ENCODE data around the gene WDR62. TPM values are rescaled to one million over a fixed set of nuclear protein-coding genes. Genes with fewer than 3 reads are reported as not detected.
A peak's percentile ranks its signal among the peaks of the same experiment; 100 is the strongest.

Gene WDR62
- polyA plus RNA-seq, 1 experiment, result 5.3 TPM

GRCh38 chr19:36047835-36048234, 6.9 kb upstream of the WDR62 start:
- POLR2A ChIA-PET, result interaction anchor here (0.6 kb wide), 1 partner anchor 239 kb away, joined by 21 read pairs; no protein-coding TSS in a partner anchor
- TF ChIP-seq CTCF (IDR thresholded peaks at IDR 0.05; ENCODE audit: insufficient read depth, low read depth, low read length), result no peak
- DNase-seq (ENCODE audit: low read depth), result no peak
- no peak overlapping the region for H3K4me3 ChIP-seq (ENCODE audit: low read depth, low read length)
- H3K36me3 ChIP-seq (ENCODE audit: control insufficient read depth, insufficient read depth, low read length), result no peaks in the 10 kb centered on the region
- no peaks in the 10 kb centered on the region for H3K27me3 ChIP-seq (ENCODE audit: control insufficient read depth, insufficient read depth, low read length)
- CTCF ChIA-PET, result no interaction called here

- H3K36me3 ChIP-seq (ENCODE audit: control insufficient read depth, insufficient read depth, low read length), result no peaks in the 10 kb centered on the region
- ChIA-PET POLR2A (no interaction called here), CTCF (no interaction called here)
- TF ChIP-seq CTCF (IDR thresholded peaks at IDR 0.05; ENCODE audit: insufficient read depth, low read depth, low read length), result no peak
- H3K27me3 ChIP-seq (ENCODE audit: control insufficient read depth, insufficient read depth, low read length), result no peaks in the 10 kb centered on the region
- no peak for DNase-seq (ENCODE audit: low read depth)
- H3K4me3 ChIP-seq (ENCODE audit: low read depth, low read length), result no peak overlapping the region
Observed at GRCh38 chr19:36049080-36049698, 5.5 kb upstream of the WDR62 start.

- CTCF ChIA-PET, result no interaction called here
Observed at GRCh38 chr19:36051236-36051635, 3.5 kb upstream of the WDR62 start.

GRCh38 chr19:36051637-36052036, 3.1 kb upstream of the WDR62 start:
- TF ChIP-seq CTCF (IDR thresholded peaks at IDR 0.05; ENCODE audit: insufficient read depth, low read depth, low read length), result no peak
- no peaks in the 10 kb centered on the region for H3K27me3 ChIP-seq (ENCODE audit: control insufficient read depth, insufficient read depth, low read length)
- POLR2A ChIA-PET, result no interaction called here
- CTCF ChIA-PET, result no interaction called here
- H3K36me3 ChIP-seq (ENCODE audit: control insufficient read depth, insufficient read depth, low read length), result no peaks in the 10 kb centered on the region
- no peak for DNase-seq (ENCODE audit: low read depth)
- no peak overlapping the region for H3K4me3 ChIP-seq (ENCODE audit: low read depth, low read length)

More at GRCh38 chr19:36051236-36051635, 3.5 kb upstream of the WDR62 start:
- POLR2A ChIA-PET, result no interaction called here
- Histone ChIP-seq H3K27me3 (ENCODE audit: control insufficient read depth, insufficient read depth, low read length) (no peaks in the 10 kb centered on the region), H3K4me3 (ENCODE audit: low read depth, low read length) (no peak overlapping the region), H3K36me3 (ENCODE audit: control insufficient read depth, insufficient read depth, low read length) (no peaks in the 10 kb centered on the region)
- DNase-seq (ENCODE audit: low read depth), result no peak
- TF ChIP-seq CTCF (IDR thresholded peaks at IDR 0.05; ENCODE audit: insufficient read depth, low read depth, low read length), result 0 out of 2 replicates have a peak, but pooled peaks have one; percentile 27

- CTCF ChIA-PET, result interaction anchor here (0.6 to 1.6 kb wide), 4 partner anchors 12 to 122 kb away, joined by 3 to 5 read pairs (median 3); partner anchors contain the start of gene ALKBH6
- POLR2A ChIA-PET, result interaction anchor here (1.0 kb wide), 1 partner anchor 59 kb away, joined by 3 read pairs; no protein-coding TSS in a partner anchor
- no peaks in the 10 kb centered on the region for H3K27me3 ChIP-seq (ENCODE audit: control insufficient read depth, insufficient read depth, low read length)
Observed at GRCh38 chr19:36054119-36054732, 471 bp upstream of the WDR62 start, which contains the start of gene THAP8. Gene THAP8 (minus strand): TSS chr19:36054285. CDS start chr19:36054217, 68 bp downstream.

More at GRCh38 chr19:36054119-36054732, 471 bp upstream of the WDR62 start, which contains the start of gene THAP8:
- DNase-seq (ENCODE audit: low read depth), result peak; percentile 98
- Histone ChIP-seq H3K4me3 (ENCODE audit: low read depth, low read length) (peak within 1 kb of the TSS; percentile 70), H3K36me3 (ENCODE audit: control insufficient read depth, insufficient read depth, low read length) (no peaks in the 10 kb centered on the region)
- TF ChIP-seq CTCF (IDR thresholded peaks at IDR 0.05; ENCODE audit: insufficient read depth, low read depth, low read length), result peak; percentile 61

All from BJ (cell line).